ENCODE data around the gene PLTP.

Gene PLTP

GRCh38 chr20:45953672-45954071 lies 41.7 kb upstream of the PLTP start:
- TF ChIP-seq CTCF (IDR thresholded peaks at IDR 0.05; ENCODE audit: extremely low read depth, insufficient read depth, missing control alignments): no peak
- in situ Hi-C loops (cut with MboI; ENCODE audit: low pct_unique_long_range_greater_than_20kb, low sequenced_read_pairs, unreplicated experiment): no loop called here
- no peak for DNase-seq (ENCODE audit: low spot score)

GRCh38 chr20:45952861-45953260 lies 40.9 kb upstream of the PLTP start:
- in situ Hi-C loops (cut with MboI; ENCODE audit: low pct_unique_long_range_greater_than_20kb, low sequenced_read_pairs, unreplicated experiment): no loop called here
- TF ChIP-seq CTCF (IDR thresholded peaks at IDR 0.05; ENCODE audit: extremely low read depth, insufficient read depth, missing control alignments): no peak
- DNase-seq (ENCODE audit: low spot score): no peak

GRCh38 chr20:45951925-45952834 lies 40.2 kb upstream of the PLTP start:
- DNase-seq (ENCODE audit: low spot score): no peak
- TF ChIP-seq CTCF (IDR thresholded peaks at IDR 0.05; ENCODE audit: extremely low read depth, insufficient read depth, missing control alignments): no peak
- in situ Hi-C loops (cut with MboI; ENCODE audit: low pct_unique_long_range_greater_than_20kb, low sequenced_read_pairs, unreplicated experiment): no loop called here

GRCh38 chr20:45950330-45950646 lies 38.3 kb upstream of the PLTP start:
- TF ChIP-seq CTCF (IDR thresholded peaks at IDR 0.05; ENCODE audit: extremely low read depth, insufficient read depth, missing control alignments): no peak
- no peak for DNase-seq (ENCODE audit: low spot score)
- in situ Hi-C loops (cut with MboI; ENCODE audit: low pct_unique_long_range_greater_than_20kb, low sequenced_read_pairs, unreplicated experiment): no loop called here

DNA sequence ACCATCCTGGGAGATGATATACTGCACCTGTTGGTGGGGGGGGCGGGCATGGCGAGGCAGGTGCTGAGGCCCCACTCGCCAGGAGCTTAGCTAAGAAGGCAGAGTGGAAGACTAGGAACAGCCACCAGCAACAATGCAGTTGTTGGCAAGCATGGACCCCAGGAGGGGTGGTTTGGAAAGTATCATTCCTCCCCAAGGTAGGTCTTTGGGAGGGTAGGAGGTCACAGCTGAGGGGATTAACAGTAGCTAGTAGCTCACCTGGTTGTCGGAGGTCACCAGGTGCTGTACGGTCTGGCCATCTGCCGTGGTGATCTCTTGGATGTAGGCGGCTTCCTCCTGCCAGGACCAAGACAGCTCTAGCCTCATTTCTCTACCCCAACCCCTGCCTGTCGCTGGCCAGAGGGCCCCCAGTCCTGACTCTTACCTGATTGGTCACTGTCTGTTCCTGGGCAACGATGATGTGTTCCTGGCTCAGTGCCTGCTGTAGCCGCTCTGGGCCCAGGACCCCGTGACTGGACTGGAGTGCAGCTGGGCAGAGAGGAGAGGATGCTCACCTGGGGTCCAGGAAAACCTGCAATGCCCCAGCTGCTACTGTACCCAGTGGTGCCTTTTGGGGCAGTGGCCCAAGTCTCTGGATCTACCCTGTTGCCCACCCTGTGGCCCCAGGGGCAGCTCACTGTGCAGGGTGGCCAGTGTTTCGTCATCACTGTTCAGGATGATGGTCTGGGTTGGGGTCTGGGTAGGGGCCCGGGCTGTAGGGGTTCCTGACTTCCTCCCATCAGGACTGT lies 37.8 kb upstream of the PLTP start:
- no peak for DNase-seq (ENCODE audit: low spot score)
- in situ Hi-C loops (cut with MboI; ENCODE audit: low pct_unique_long_range_greater_than_20kb, low sequenced_read_pairs, unreplicated experiment): no loop called here
- TF ChIP-seq CTCF (IDR thresholded peaks at IDR 0.05; ENCODE audit: extremely low read depth, insufficient read depth, missing control alignments): no peak

GRCh38 chr20:45948742-45949541 lies 37.0 kb upstream of the PLTP start:
- in situ Hi-C loops (cut with MboI; ENCODE audit: low pct_unique_long_range_greater_than_20kb, low sequenced_read_pairs, unreplicated experiment): no loop called here
- TF ChIP-seq CTCF (IDR thresholded peaks at IDR 0.05; ENCODE audit: extremely low read depth, insufficient read depth, missing control alignments): no peak
- DNase-seq (ENCODE audit: low spot score): no peak
